CD14-positive monocyte (primary cell): ENCODE results near the gene GATC. TPM values are rescaled to one million over a fixed set of nuclear protein-coding genes. Genes with fewer than 3 reads are reported as not detected.

Experiments
- DNase-seq, 3 donors: peaks; one replicate each; pipeline ENCODE4 v3.0.0-alpha.2; 2011 to 2022
- H2AFZ ChIP-seq: 2 replicates; pipeline ENCODE4 v1.6.0; 2012; ENCODE audit warnings: mild to moderate bottlenecking, low read depth, low read length, inconsistent platforms; ENCODE audit not compliant: insufficient read depth, poor library complexity, severe bottlenecking
- H3K27ac ChIP-seq, 2 donors: 1 replicate in 1 of 2; 2 replicates in 1 of 2; pipeline ENCODE4 v1.5.1; 2012 to 2013; ENCODE audit warnings: low read length in 2 of 2, control low read depth in 1 of 2, inconsistent platforms in 1 of 2, low read depth in 1 of 2, mild to moderate bottlenecking in 1 of 2
- H3K27me3 ChIP-seq, 2 donors: one replicate each; pipeline versions ENCODE4 v1.6.0 to v1.6.1; 2011 to 2013; ENCODE audit warnings: low read length in 2 of 2; ENCODE audit not compliant: control insufficient read depth in 2 of 2, insufficient read depth in 2 of 2
- H3K36me3 ChIP-seq, 2 donors: replicated peaks in 1 of 2; 1 replicate in 1 of 2; 2 replicates in 1 of 2; pipeline versions ENCODE4 v1.5.1 to v1.6.1; 2012 to 2013; ENCODE audit warnings: low read length in 2 of 2, control low read depth in 1 of 2, inconsistent platforms in 1 of 2, mild to moderate bottlenecking in 1 of 2; ENCODE audit not compliant: insufficient read depth in 2 of 2, control insufficient read depth in 1 of 2
- H3K4me1 ChIP-seq, 2 donors: 1 replicate in 1 of 2; 2 replicates in 1 of 2; pipeline versions ENCODE4 v1.5.1 to v1.6.1; 2012 to 2013; ENCODE audit warnings: low read length in 2 of 2, control low read depth in 1 of 2, inconsistent platforms in 1 of 2, mild to moderate bottlenecking in 1 of 2, moderate library complexity in 1 of 2; ENCODE audit not compliant: insufficient read depth in 2 of 2, control insufficient read depth in 1 of 2
- H3K4me2 ChIP-seq: replicated peaks from 2 replicates; pipeline ENCODE3; 2012; ENCODE audit warnings: low read length, moderate library complexity, mild to moderate bottlenecking; ENCODE audit not compliant: poor library complexity, severe bottlenecking; ENCODE audit errors: extremely low read depth
- H3K4me3 ChIP-seq, 3 experiments: fragments of 200-600 bp in 1 of 3; sonication (generic) in 1 of 3; replicated peaks in 1 of 3; 1 replicate in 2 of 3; 2 replicates in 1 of 3; pipeline ENCODE4 v1.5.1; 2011 to 2013; ENCODE audit warnings: low read length in 3 of 3, mild to moderate bottlenecking in 3 of 3, control low read depth in 2 of 3, low read depth in 2 of 3, inconsistent platforms in 1 of 3, moderate library complexity in 1 of 3
- H3K79me2 ChIP-seq: 2 replicates; pipeline ENCODE4 v1.6.0; 2012; ENCODE audit warnings: mild to moderate bottlenecking, control low read depth, inconsistent platforms, low read length, moderate library complexity; ENCODE audit not compliant: insufficient read depth
- H3K9ac ChIP-seq: 2 replicates; pipeline ENCODE4 v1.6.0; 2017; ENCODE audit warnings: low read length, mild to moderate bottlenecking; ENCODE audit not compliant: insufficient read depth, poor library complexity, severe bottlenecking
- H3K9me3 ChIP-seq, 2 donors: replicated peaks in 1 of 2; 1 replicate in 1 of 2; 2 replicates in 1 of 2; pipeline versions ENCODE4 v1.5.1 to v1.6.1; 2012 to 2013; ENCODE audit warnings: low read length in 2 of 2, control low read depth in 1 of 2; ENCODE audit not compliant: control insufficient read depth in 1 of 2, insufficient read depth in 1 of 2
- H4K20me1 ChIP-seq: 2 replicates; pipeline ENCODE4 v1.6.0; 2012; ENCODE audit warnings: mild to moderate bottlenecking, low read length, control low read depth, moderate library complexity; ENCODE audit not compliant: insufficient read depth
- H3K27ac Mint-ChIP-seq, 7 donors: one replicate each; pipeline ENCODE4 v1.8.0; 2020; ENCODE audit warnings: mild to moderate bottlenecking in 7 of 7, mixed read lengths in 7 of 7, moderate library complexity in 6 of 7, inconsistent platforms in 2 of 7
- H3K27me3 Mint-ChIP-seq, 3 donors: one replicate each; pipeline ENCODE4 v1.8.0; 2021 to 2022; ENCODE audit warnings: low read depth in 3 of 3, mild to moderate bottlenecking in 3 of 3, mixed read lengths in 3 of 3, moderate library complexity in 3 of 3, inconsistent platforms in 1 of 3
- H3K36me3 Mint-ChIP-seq, 2 donors: one replicate each; pipeline ENCODE4 v1.8.0; 2020; ENCODE audit warnings: mixed read lengths in 2 of 2, inconsistent platforms in 1 of 2, mild to moderate bottlenecking in 1 of 2
- H3K4me1 Mint-ChIP-seq: one replicate; pipeline ENCODE4 v1.8.0; 2020; ENCODE audit warnings: mild to moderate bottlenecking, mixed read lengths
- H3K4me3 Mint-ChIP-seq, 2 donors: one replicate each; pipeline ENCODE4 v1.8.0; 2020; ENCODE audit warnings: mild to moderate bottlenecking in 2 of 2, mixed read lengths in 2 of 2, moderate library complexity in 1 of 2
- H3K9me3 Mint-ChIP-seq, 7 donors: one replicate each; pipeline ENCODE4 v1.8.0; 2020 to 2022; ENCODE audit warnings: mixed read lengths in 7 of 7, mild to moderate bottlenecking in 6 of 7, moderate library complexity in 6 of 7, inconsistent platforms in 2 of 7
- WGBS: methylation state at CpG from one replicate; pipeline ENCODE4 v1.1.5; 2013; ENCODE audit warnings: missing lambda C conversion rate; ENCODE audit not compliant: insufficient coverage; 5-methylcytosine and 5-hydroxymethylcytosine counted together
- intact Hi-C, 2 donors: fragments of 100-400 bp; cut with micrococcal nuclease; formaldehyde crosslinking; loops; one replicate each; pipeline versions ENCODE4 v1.15.0 to v1.15.1; 2023
- polyA plus RNA-seq, 3 donors: library from polyadenylated mRNA; depleted of rRNA in 1 of 3; unstranded in 2 of 3; stranded (reverse) in 1 of 3; fragments of 300-500 nt in 2 of 3; fragments of >200 nt in 1 of 3; fragmentation: Illumina TruSeq in 2 of 3; gene quantifications; 1 replicate in 2 of 3; 2 replicates in 1 of 3; pipeline ENCODE4 v1.2.3, GENCODE V29; 2012 to 2021
- TF ChIP-seq, protein P1 (sequence below): fragments of 200-600 bp; IDR thresholded peaks from one replicate; pipeline ENCODE4 v1.8.0; 2022; ENCODE audit warnings: antibody characterized with exemption, mild to moderate bottlenecking

The GATC gene
- polyA plus RNA-seq, 3 donors = 10.7 to 13.8 (median 11.3) TPM

- H3K4me3 Mint-ChIP-seq = no peak overlapping the region
Measured at GRCh38 chr12:120404271-120404670, 42.0 kb upstream of the GATC start.

DNA sequence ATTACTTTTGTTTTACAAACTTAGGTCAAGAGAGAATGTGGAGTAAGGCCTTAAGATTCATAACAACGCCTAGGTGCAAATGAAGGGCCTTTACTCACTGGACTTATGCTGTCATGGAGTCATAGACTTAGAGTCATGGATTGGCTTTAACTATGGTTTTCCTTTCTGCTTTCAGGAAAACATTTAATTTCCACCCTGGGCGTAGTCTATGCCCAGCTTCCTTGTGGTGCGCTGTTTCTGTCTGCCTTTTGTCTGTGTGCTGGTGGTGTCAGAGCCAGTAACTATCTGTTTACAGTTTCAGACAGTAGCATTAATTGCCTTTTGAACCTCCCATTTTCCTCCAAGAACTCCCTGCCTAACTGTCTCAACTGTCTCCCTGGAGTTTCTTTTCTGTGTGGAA lies 40.2 kb upstream of the GATC start:
- Mint-ChIP-seq H3K4me3 (no peak overlapping the region), H3K27me3 (peaks cover 1 to 13% (median 8%) of the 10 kb centered on the region in 3 donors), H3K9me3 (peaks cover 0 to 4% (median 0%) of the 10 kb centered on the region in 7 donors), H3K27ac (no peak overlapping the region), H3K36me3 (no peaks in the 10 kb centered on the region), H3K4me1 (no peaks in the 10 kb centered on the region)
- Histone ChIP-seq H3K27ac (no peak overlapping the region), H3K4me3 (no peak overlapping the region), H2AFZ (no peak overlapping the region), H4K20me1 (no peaks in the 10 kb centered on the region), H3K4me2 (no peak overlapping the region), H3K4me1 (no peaks in the 10 kb centered on the region), H3K9me3 (no peaks in the 10 kb centered on the region), H3K9ac (no peak overlapping the region), H3K27me3 (peaks cover 0 to 2% of the 10 kb centered on the region in 2 donors), H3K36me3 (no peaks in the 10 kb centered on the region), H3K79me2 (no peaks in the 10 kb centered on the region)
- TF ChIP-seq, protein P1, sequence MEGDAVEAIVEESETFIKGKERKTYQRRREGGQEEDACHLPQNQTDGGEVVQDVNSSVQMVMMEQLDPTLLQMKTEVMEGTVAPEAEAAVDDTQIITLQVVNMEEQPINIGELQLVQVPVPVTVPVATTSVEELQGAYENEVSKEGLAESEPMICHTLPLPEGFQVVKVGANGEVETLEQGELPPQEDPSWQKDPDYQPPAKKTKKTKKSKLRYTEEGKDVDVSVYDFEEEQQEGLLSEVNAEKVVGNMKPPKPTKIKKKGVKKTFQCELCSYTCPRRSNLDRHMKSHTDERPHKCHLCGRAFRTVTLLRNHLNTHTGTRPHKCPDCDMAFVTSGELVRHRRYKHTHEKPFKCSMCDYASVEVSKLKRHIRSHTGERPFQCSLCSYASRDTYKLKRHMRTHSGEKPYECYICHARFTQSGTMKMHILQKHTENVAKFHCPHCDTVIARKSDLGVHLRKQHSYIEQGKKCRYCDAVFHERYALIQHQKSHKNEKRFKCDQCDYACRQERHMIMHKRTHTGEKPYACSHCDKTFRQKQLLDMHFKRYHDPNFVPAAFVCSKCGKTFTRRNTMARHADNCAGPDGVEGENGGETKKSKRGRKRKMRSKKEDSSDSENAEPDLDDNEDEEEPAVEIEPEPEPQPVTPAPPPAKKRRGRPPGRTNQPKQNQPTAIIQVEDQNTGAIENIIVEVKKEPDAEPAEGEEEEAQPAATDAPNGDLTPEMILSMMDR = no peak
- no peak for DNase-seq
- intact Hi-C loops = no loop called here
- WGBS = no CpG with 5 or more reads among the region's 3 CpGs

More at GRCh38 chr12:120404271-120404670, 42.0 kb upstream of the GATC start:
- Histone ChIP-seq H3K27me3 (peaks cover 0 to 2% of the 10 kb centered on the region in 2 donors), H3K4me3 (no peak overlapping the region), H3K4me1 (no peaks in the 10 kb centered on the region), H3K9me3 (no peaks in the 10 kb centered on the region), H3K4me2 (no peak overlapping the region), H2AFZ (no peak overlapping the region), H4K20me1 (no peaks in the 10 kb centered on the region), H3K36me3 (no peaks in the 10 kb centered on the region), H3K79me2 (no peaks in the 10 kb centered on the region), H3K9ac (no peak overlapping the region), H3K27ac (no peak overlapping the region)
- peaks cover 3 to 18% (median 15%) of the 10 kb centered on the region in 3 donors for H3K27me3 Mint-ChIP-seq
- intact Hi-C loops = no loop called here
- TF ChIP-seq, protein P1 = no peak
- H3K4me1 Mint-ChIP-seq = no peaks in the 10 kb centered on the region
- no peak overlapping the region for H3K27ac Mint-ChIP-seq
- no CpG with 5 or more reads among the region's 1 CpG for WGBS
- no peaks in the 10 kb centered on the region for H3K36me3 Mint-ChIP-seq
- peaks cover 0 to 4% (median 0%) of the 10 kb centered on the region in 7 donors for H3K9me3 Mint-ChIP-seq
- no peak for DNase-seq
